B cell (primary cell): ENCODE data around the gene VPS26C. TPM values are rescaled to one million over a fixed set of nuclear protein-coding genes. Genes with fewer than 3 reads are reported as not detected.

Source experiments
- ATAC-seq: fragments of 200-7000 bp; cut with Tn5 transposase; one replicate; pipeline ENCODE4 v1.10.0; 2021; ENCODE audit warnings: low read depth, mild to moderate bottlenecking, moderate number of reproducible peaks, moderate library complexity
- CTCF ChIA-PET: fragments of 350-600 bp; sonication (Branson Sonifier 250); formaldehyde crosslinking; loops from one replicate; lab custom pipeline; 2021; ENCODE audit warnings: antibody characterized with exemption, inconsistent platforms; lab: Charles Lee
- POLR2A ChIA-PET: fragments of 350-600 bp; sonication (Branson Sonifier 250); formaldehyde crosslinking; loops from one replicate; lab custom pipeline; 2021; ENCODE audit warnings: antibody characterized with exemption; lab: Charles Lee
- DNase-seq: peaks from one replicate; pipeline ENCODE4 v3.0.0; 2013
- H2AFZ ChIP-seq: 2 replicates; pipeline ENCODE4 v1.6.1; 2012; ENCODE audit warnings: mild to moderate bottlenecking, low read depth, low read length; ENCODE audit not compliant: insufficient read depth, poor library complexity, severe bottlenecking
- H3K27ac ChIP-seq, 2 donors: 1 replicate in 1 of 2; 2 replicates in 1 of 2; pipeline ENCODE4 v1.5.1; 2012 to 2013; ENCODE audit warnings: low read length in 2 of 2, mild to moderate bottlenecking in 2 of 2, moderate library complexity in 1 of 2
- H3K27me3 ChIP-seq, 4 experiments: fragments of 200-600 bp in 1 of 4; sonication (generic) in 1 of 4; replicated peaks in 1 of 4; 1 replicate in 2 of 4; 2 replicates in 2 of 4; pipeline versions ENCODE4 v1.6.1 to v1.7.0; 2013 to 2016; ENCODE audit warnings: low read length in 3 of 4, mild to moderate bottlenecking in 2 of 4, mixed read lengths in 1 of 4, moderate library complexity in 1 of 4; ENCODE audit not compliant: insufficient read depth in 4 of 4, control insufficient read depth in 3 of 4; ENCODE audit errors: control extremely low read depth in 1 of 4
- H3K36me3 ChIP-seq, 2 experiments: replicated peaks in 1 of 2; 1 replicate in 1 of 2; 2 replicates in 1 of 2; pipeline versions ENCODE4 v1.6.1 to v1.7.1; 2013; ENCODE audit warnings: low read length in 1 of 2; ENCODE audit not compliant: insufficient read depth in 2 of 2, control insufficient read depth in 1 of 2; ENCODE audit errors: control extremely low read depth in 1 of 2, extremely low read depth in 1 of 2
- H3K4me1 ChIP-seq, 2 donors: fragments of 200-600 bp in 1 of 2; sonication (generic) in 1 of 2; 1 replicate in 1 of 2; 2 replicates in 1 of 2; pipeline versions ENCODE4 v1.5.1 to v1.6.1; 2013 to 2017; ENCODE audit warnings: low read length in 2 of 2; ENCODE audit not compliant: control insufficient read depth in 2 of 2, insufficient read depth in 2 of 2
- H3K4me2 ChIP-seq: replicated peaks from 2 replicates; pipeline ENCODE3; 2012; ENCODE audit warnings: mild to moderate bottlenecking, low read depth, low read length; ENCODE audit not compliant: poor library complexity, severe bottlenecking
- H3K4me3 ChIP-seq, 5 experiments: fragments of 200-600 bp in 1 of 5; sonication (generic) in 1 of 5; 1 replicate in 3 of 5; 2 replicates in 2 of 5; pipeline versions ENCODE4 v1.5.1 to v1.7.0; 2011 to 2016; ENCODE audit warnings: low read length in 4 of 5, mild to moderate bottlenecking in 4 of 5, low read depth in 2 of 5, control low read depth in 1 of 5, moderate library complexity in 1 of 5; ENCODE audit not compliant: insufficient read depth in 1 of 5; ENCODE audit errors: control extremely low read depth in 1 of 5, extremely low read depth in 1 of 5
- H3K79me2 ChIP-seq: fragments of 200-600 bp; sonication (generic); one replicate; pipeline ENCODE4 v1.6.0; 2016; ENCODE audit warnings: low read length; ENCODE audit not compliant: control insufficient read depth, insufficient read depth
- H3K9ac ChIP-seq: fragments of 200-600 bp; sonication (generic); 2 replicates; pipeline ENCODE4 v1.6.1; 2017; ENCODE audit warnings: mild to moderate bottlenecking, low read length, moderate library complexity
- H3K9me3 ChIP-seq, 3 donors: one replicate each; pipeline versions ENCODE4 v1.6.1 to v1.7.1; 2013; ENCODE audit warnings: low read length in 2 of 3; ENCODE audit not compliant: control insufficient read depth in 2 of 3, insufficient read depth in 1 of 3; ENCODE audit errors: control extremely low read depth in 1 of 3
- H4K20me1 ChIP-seq: 2 replicates; pipeline ENCODE4 v1.6.0; 2012; ENCODE audit warnings: mild to moderate bottlenecking, low read length; ENCODE audit not compliant: insufficient read depth, control insufficient read depth, poor library complexity, severe bottlenecking
- H3K27ac Mint-ChIP-seq: one replicate; pipeline ENCODE4 v1.8.0; 2021; ENCODE audit warnings: mixed read lengths
- H3K27me3 Mint-ChIP-seq: one replicate; pipeline ENCODE4 v1.8.0; 2021; ENCODE audit warnings: mixed read lengths
- H3K4me1 Mint-ChIP-seq: one replicate; pipeline ENCODE4 v1.8.0; 2021; ENCODE audit warnings: mixed read lengths
- H3K4me3 Mint-ChIP-seq: one replicate; pipeline ENCODE4 v1.8.0; 2021; ENCODE audit warnings: mixed read lengths
- H3K9me3 Mint-ChIP-seq: one replicate; pipeline ENCODE4 v1.8.0; 2022; ENCODE audit warnings: mixed read lengths; ENCODE audit not compliant: insufficient read depth
- EZH2 ChIP-seq: IDR thresholded peaks from 2 replicates; pipeline ENCODE4 v1.6.1; 2012; ENCODE audit warnings: borderline replicate concordance, low read depth, mild to moderate bottlenecking, moderate library complexity, low read length; ENCODE audit not compliant: insufficient read depth, poor library complexity, severe bottlenecking
- WGBS: methylation state at CpG from one replicate; pipeline ENCODE4 v1.1.5; 2013; ENCODE audit warnings: missing lambda C conversion rate; ENCODE audit not compliant: insufficient coverage; 5-methylcytosine and 5-hydroxymethylcytosine counted together
- intact Hi-C: fragments of 100-400 bp; cut with micrococcal nuclease; formaldehyde crosslinking; loops from one replicate; pipeline ENCODE4 v1.10.0; 2022
- polyA plus RNA-seq: library from polyadenylated mRNA; depleted of rRNA; stranded (reverse); fragments of >200 nt; gene quantifications from 2 replicates; pipeline ENCODE4 v1.2.3, GENCODE V29; 2012
- total RNA-seq, 2 donors: library from RNA; stranded (reverse); fragments of 120-200 nt in 1 of 2; gene quantifications; 1 replicate in 1 of 2; 2 replicates in 1 of 2; pipeline versions ENCODE4 v1.2.3 to v1.2.4, GENCODE V29; 2013 to 2022
- TF ChIP-seq, protein P1 (sequence below): fragments of 200-600 bp; IDR thresholded peaks from one replicate; pipeline ENCODE4 v1.8.0; 2022; ENCODE audit warnings: antibody characterized with exemption, mild to moderate bottlenecking

Gene VPS26C
- total and polyA plus RNA-seq, 2 donors (not counting 1 experiment from before 2014, with no cell fraction given) = 34.3 to 58.6 TPM

GRCh38 chr21:37257511-37257966 lies 9.6 kb downstream of the VPS26C start:
- no peaks in the 10 kb centered on the region for H3K9me3 Mint-ChIP-seq
- DNase-seq = peak; percentile 69
- H3K36me3 ChIP-seq = no peaks in the 10 kb centered on the region
- intact Hi-C loops = no loop called here
- ATAC-seq = peak; percentile 67
- CTCF ChIA-PET = interaction anchor here (1.0 kb wide), 1 partner anchor 37 kb away, joined by 3 read pairs; no protein-coding TSS in a partner anchor
- H3K27ac Mint-ChIP-seq = peak overlapping the region; percentile 57
- H3K79me2 ChIP-seq = peaks cover 91% of the 10 kb centered on the region
- TF ChIP-seq, protein P1, sequence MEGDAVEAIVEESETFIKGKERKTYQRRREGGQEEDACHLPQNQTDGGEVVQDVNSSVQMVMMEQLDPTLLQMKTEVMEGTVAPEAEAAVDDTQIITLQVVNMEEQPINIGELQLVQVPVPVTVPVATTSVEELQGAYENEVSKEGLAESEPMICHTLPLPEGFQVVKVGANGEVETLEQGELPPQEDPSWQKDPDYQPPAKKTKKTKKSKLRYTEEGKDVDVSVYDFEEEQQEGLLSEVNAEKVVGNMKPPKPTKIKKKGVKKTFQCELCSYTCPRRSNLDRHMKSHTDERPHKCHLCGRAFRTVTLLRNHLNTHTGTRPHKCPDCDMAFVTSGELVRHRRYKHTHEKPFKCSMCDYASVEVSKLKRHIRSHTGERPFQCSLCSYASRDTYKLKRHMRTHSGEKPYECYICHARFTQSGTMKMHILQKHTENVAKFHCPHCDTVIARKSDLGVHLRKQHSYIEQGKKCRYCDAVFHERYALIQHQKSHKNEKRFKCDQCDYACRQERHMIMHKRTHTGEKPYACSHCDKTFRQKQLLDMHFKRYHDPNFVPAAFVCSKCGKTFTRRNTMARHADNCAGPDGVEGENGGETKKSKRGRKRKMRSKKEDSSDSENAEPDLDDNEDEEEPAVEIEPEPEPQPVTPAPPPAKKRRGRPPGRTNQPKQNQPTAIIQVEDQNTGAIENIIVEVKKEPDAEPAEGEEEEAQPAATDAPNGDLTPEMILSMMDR = no peak
- no peak for TF ChIP-seq EZH2
- H3K4me1 Mint-ChIP-seq = peaks cover 29% of the 10 kb centered on the region
- peak overlapping the region; percentile 69 for H3K9ac ChIP-seq
- peak overlapping the region; percentile 86 for H3K4me3 Mint-ChIP-seq
- POLR2A ChIA-PET = interaction anchor here (1.2 kb wide), 1 partner anchor 9 kb away, joined by 5 read pairs; the partner anchor contains the start of gene VPS26C
- no peaks in the 10 kb centered on the region for H3K27me3 Mint-ChIP-seq
- 0% methylated on average over 22 of the region's 22 CpGs for WGBS
- H3K9me3 ChIP-seq = no peaks in the 10 kb centered on the region
- H2AFZ ChIP-seq = peak overlapping the region; percentile 81
- H4K20me1 ChIP-seq = peaks cover 23% of the 10 kb centered on the region
- peak overlapping the region; percentile 59 to 85 (median 72) for H3K4me3 ChIP-seq
- H3K27ac ChIP-seq = peak overlapping the region; percentile 9 to 78
- H3K27me3 ChIP-seq = no peaks in the 10 kb centered on the region
- H3K4me1 ChIP-seq = peaks cover 12 to 22% of the 10 kb centered on the region in 2 donors
- H3K4me2 ChIP-seq = peak overlapping the region; percentile 92

- Histone ChIP-seq H3K27me3 (no peaks in the 10 kb centered on the region), H3K9ac (no peak overlapping the region), H2AFZ (no peak overlapping the region), H4K20me1 (peaks cover 36% of the 10 kb centered on the region), H3K4me1 (peaks cover 12 to 22% of the 10 kb centered on the region in 2 donors), H3K9me3 (no peaks in the 10 kb centered on the region), H3K79me2 (peaks cover 92% of the 10 kb centered on the region), H3K4me2 (no peak overlapping the region), H3K36me3 (no peaks in the 10 kb centered on the region), H3K27ac (no peak overlapping the region), H3K4me3 (no peak overlapping the region)
- ChIA-PET CTCF (no interaction called here), POLR2A (no interaction called here)
- Mint-ChIP-seq H3K9me3 (no peaks in the 10 kb centered on the region), H3K27me3 (no peaks in the 10 kb centered on the region), H3K27ac (no peak overlapping the region), H3K4me3 (no peak overlapping the region), H3K4me1 (peaks cover 35% of the 10 kb centered on the region)
- WGBS = 100% methylated on average over 6 of the region's 6 CpGs
- DNase-seq = no peak
- TF ChIP-seq, protein P1 = no peak
- no peak for TF ChIP-seq EZH2
- intact Hi-C loops = no loop called here
- ATAC-seq = no peak
These were observed 13.1 kb downstream of the VPS26C start for GRCh38 chr21:37253991-37254390.
